GM18507 (cell line): ENCODE results near the gene TSPAN8.

Experiments used
- DNase-seq: peaks from one replicate; pipeline ENCODE4 v3.0.0; 2011; ENCODE audit warnings: low read depth; ENCODE audit not compliant: insufficient read length; ENCODE audit errors: extremely low spot score
- FAIRE-seq: peaks from 2 replicates; lab custom pipeline; 2011; peaks lifted over from hg19 to GRCh38; lab: Jason Lieb, UNC

Gene TSPAN8

DNA sequence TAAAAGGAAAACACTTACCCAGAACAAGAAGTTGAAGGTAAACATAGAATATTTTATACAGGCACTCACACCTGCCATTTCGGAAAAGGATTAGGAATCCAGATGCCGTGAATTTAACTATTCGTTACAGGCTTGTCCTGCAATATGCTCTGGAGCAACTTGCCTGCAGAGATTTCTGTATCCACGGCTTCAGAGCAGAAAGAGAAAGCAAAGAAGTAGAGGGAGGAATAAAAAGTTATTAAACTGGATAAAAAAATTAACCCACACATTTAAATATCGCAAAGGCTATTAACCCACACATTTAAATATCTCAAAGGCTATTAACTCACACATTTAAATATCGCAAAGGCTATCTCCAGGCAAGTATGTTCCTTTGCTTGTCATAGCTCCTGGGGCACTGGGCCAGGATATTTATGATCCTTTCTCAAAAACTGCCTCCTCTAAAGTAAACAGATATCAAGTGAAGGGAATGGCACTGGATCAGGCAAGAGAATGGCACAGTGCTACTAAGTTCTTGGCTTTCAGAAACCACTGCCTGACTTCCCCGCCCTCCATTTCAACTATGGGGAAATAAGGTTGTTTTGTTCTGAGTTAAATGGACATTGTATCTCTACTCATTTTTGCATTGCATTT, at the start of gene TSPAN8:
TSPAN8 (minus strand) TSS at position 399 of the 633 bp plus-strand sequence; CDS start at position 78, 321 bp downstream.
- no peak for FAIRE-seq
- no peak for DNase-seq

DNA sequence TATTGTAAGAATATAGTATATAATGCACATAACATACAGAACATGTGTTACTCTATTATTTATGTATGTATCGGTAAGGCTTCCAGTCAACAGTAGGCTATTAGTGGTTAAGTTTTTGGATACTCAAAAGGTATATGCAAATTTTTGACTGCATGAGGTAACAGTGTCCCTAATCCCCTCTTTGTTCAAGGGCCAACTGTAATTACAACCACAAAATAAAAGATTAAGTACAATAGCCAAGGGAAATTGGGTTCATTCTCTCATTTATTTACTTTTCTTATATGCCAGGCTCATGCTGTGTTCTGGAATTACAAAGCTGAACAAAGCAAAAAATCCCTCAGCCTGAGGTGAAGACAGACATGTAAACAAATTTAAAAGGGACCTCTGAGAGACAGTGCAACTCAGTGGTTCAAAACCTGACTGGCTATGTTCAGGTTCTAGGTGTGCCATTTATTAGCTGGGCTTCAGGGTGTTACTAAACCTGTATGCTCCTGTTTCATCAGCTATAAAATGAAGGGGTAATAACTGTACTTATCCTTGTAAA, 43.4 kb upstream of the TSPAN8 start:
- FAIRE-seq (no peak), DNase-seq (no peak)

DNA sequence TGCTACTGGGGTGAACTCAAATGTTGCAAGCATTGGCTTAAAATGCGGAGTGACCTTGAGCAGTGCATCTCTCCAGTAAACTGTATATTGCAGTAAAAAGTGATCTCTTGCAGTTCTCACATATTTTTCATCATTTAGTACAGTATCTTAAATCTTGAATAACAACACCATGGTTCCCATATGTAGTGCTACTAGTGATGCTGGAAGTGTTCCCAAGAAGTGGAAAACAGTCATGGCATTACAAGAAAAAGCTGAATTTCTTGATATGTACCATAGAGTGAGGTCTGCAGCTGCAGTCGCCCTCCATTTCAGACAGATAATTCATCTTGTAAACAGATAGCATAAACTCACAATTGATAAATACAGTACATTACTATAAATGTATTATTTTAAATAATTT, 42.9 kb upstream of the TSPAN8 start:
- no peak for DNase-seq
- no peak for FAIRE-seq

DNA sequence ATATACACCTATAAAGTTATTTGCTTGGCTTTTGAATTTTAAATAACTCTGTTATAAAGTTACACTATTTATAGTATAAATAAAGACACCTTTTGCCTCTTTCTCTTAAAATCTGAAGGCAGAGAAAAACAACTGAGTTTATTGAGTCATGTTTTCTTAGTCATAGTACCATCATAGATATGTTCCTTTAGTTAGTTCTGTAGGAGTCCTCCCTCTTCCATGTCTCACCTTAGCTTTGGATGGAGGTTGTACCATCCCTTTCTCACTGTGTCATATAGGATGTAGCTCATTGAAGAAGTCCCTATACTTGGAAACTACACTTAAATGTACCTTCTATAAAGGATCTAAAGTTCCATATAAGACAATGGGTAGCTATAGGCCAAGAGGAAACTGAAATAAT, 39.7 kb upstream of the TSPAN8 start:
- FAIRE-seq (no peak), DNase-seq (no peak)

DNA sequence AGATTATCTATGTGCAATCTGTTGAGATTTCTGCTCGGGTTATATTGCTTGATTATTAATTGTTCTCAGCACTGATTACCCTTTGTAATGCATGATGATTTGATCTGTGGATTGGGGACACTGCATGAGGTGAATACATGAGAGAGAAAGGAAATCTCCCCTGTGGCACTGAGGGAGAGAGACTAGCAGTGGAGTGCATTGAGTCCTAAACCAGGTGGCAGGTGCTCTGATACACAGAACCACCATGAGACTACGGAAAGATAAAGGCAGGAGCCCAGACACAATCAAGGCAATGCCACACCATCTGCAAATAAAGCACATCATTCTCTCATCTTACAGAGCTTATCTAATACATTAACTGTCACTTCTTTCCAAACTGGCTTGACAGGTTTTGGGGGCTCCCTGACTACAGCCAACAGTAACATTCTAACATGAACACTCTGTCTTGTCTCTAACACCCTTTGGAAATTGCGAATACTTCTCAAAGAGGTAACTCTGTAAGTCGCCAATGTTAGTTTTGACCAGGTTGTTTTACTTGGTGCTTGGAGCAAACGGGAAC, 37.6 kb upstream of the TSPAN8 start:
- FAIRE-seq (no peak), DNase-seq (no peak)

DNA sequence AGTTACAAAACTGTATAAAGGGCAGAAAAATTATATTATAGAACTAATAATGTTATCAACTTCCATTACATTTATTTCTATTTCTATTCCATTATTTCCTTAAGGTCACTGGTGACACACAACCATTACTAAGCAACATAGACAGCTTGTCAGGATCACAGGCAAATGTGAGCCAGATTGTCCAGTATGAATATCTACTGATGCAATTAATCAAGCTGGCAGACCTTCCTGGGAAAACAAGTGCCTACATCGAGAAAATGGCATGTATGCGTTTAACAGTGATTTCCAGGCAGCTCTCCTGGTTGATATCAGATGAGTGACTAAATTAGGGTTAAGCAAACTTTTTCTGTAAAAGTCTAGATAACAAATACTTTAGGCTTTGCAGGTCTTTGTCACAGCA, 36.9 kb upstream of the TSPAN8 start:
- no peak for FAIRE-seq
- no peak for DNase-seq

DNA sequence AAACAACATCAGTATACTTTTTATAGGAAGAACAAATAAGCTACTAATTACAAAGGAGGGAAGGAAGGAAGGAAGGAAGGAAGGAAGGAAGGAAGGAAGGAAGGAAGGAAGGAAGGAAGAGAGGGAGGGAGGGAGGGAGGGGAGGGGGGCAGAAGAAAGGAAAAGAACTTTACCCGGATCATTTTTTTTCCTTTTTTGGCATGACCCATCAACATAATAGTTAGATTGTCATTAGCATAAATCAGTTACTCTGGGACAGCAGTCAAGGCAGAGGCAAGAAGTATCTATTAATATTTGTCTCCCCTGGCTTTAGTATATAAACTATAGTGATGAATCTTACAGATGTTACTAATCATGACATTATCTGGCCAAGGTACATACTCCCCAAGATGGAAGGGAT, 35.2 kb upstream of the TSPAN8 start:
- FAIRE-seq (no peak), DNase-seq (no peak)

DNA sequence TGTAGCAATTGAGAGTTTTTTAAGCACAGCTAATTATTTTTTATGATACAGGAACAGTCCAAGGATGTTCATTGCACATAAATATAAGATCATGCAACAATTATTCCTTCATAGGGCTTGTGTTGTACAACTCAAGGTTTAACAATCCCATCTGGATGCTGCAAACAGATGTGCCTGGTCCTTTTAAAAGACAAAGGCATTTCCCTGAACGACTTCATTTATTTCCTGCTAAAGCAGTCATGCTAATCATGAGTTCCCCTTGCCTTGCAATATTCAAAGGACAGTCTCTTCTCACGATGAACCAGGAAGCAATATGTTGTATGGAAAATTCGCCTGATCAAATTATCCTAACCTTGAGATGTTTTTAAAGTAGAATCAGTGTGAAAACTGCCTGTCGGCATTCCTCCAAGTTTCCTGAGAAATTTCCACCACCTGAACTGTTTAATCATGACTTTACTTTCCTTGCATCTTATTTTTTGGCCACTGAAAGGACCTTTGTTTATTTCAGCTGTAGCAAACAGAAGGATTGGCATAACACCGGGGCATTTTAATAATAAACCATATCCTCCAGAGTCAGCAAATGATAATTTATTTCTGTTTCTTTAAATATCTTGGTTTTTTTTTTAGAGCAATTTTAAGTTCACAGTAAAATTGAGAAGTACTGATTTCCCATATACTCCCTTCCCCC, 33.9 kb upstream of the TSPAN8 start:
- FAIRE-seq (no peak), DNase-seq (no peak)

DNA sequence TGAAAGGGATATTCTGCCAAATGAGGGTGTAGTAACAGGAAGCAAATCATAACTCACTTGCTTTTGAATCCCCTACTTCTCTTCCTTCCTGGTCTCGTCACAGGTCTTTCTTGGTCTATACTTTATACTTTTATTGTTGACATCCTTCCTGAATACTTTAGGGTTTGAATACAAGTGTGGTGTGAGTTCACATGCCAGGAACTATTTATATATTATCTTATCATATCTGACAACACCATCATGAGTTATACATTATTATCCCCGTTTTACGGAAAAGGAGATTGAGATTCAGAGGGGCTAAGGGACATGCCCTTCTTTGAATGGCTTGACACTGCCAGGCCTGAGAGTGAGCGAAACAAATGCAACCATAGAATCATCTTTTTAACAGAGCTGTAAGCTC, 33.0 kb upstream of the TSPAN8 start:
- FAIRE-seq (no peak), DNase-seq (no peak)

DNA sequence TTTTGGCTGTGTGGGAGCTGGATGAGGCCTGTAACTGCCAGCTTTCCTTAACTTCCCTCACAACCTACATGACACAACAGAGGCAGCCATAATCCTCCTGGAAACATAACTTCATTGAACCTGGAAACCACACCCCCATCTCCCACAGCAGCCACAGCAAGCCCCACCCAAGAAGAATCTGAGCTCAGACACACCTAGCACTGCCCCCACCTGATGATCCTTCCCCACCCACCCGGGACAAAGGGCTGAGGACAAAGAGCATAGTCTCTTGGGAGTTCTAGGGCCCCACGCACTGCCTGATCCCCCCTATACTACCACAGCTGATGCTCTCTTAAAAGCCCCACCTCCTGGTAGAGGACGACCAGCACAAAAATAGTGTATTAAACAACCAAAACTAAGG, 29.6 kb upstream of the TSPAN8 start:
- FAIRE-seq: no peak
- DNase-seq: no peak

DNA sequence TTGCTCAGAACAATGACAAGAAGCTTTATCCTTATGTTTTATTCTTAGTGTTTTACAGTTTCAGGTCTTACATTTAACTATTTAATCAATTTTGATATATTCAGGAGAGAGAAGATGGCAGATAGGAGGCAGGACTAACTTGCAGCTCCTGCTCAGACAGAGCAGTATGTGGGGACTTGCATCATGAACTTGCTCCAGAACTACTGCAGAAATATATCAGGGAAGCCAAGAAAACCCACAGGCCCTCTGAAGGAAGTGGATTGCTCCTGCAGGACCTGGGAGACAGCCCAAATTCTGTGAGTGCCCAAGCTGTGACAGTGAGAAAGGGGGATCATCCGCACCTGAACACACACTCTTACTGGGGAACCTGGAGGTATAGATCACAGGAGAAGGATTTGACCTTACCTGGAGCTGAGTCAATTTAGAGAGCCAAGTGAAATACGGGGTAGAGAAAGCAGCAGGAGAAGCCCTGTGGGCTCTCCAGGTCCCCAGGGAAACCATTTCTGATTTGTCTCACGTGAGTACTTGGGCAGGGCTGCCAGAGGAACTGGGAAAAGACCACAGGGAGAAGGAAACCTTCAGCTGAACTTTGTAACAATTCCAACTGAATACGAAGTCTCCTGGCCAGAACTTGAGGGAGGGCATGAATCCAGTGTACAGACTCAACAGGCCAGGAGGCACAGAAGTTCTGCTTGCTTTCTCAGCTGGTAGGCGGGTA, 28.9 kb upstream of the TSPAN8 start:
- no peak for FAIRE-seq
- no peak for DNase-seq

DNA sequence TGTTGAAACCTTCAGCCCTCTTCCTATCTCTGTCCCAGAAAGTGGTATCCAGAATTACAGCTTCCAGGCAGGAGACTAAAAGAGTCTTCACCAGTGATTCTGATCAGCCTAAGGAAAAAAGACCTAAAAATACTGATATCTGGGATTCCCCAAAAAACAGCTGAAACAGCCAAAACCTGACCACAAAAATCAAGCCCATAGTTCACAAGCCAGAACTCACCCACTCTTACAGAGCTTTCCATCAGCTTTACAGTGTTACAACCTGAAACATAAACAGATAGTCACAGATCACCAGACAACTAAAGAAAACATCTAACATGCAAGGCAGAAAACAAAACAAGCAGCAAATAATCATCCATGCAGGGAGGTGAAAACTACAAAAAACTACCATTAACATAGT, 26.0 kb upstream of the TSPAN8 start:
- no peak for FAIRE-seq
- no peak for DNase-seq

DNA sequence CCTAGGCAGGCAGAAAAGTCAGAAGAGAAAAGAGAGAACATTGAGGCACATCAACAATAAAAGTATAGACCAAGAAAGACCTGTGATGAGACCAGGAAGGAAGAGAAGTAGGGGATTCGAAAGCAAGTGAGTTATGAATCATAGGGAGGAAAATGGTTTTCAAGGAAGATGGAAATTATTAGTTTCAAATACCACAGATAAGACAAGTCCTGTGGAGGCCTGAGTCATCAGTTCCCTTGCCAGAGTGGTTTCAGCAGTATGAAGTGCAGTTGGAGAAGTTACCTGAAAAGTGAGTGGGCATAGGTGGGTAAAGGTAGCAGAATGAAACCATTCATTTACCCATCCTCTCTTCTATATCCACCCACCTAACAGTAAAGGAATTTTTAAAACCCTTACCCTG, 25.2 kb upstream of the TSPAN8 start:
- FAIRE-seq (no peak), DNase-seq (no peak)

DNA sequence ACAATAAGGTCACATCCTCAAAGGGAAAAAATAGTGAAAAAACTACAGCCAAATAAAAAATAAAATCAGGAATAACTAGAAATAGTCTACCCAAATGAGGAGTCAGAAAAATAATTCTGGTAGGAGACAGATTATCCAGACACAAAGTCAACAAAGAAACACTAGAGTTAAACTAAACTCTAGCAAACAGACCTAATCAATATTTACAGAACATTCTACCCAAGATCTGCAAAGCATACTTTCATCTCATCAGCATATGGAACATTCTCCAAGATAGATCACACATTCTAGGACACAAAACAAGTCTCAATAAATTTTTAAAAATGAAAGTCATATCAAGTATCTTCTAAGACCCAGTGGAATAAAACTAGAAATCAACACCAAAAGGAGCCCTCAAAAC, 20.4 kb upstream of the TSPAN8 start:
- no peak for FAIRE-seq
- no peak for DNase-seq

DNA sequence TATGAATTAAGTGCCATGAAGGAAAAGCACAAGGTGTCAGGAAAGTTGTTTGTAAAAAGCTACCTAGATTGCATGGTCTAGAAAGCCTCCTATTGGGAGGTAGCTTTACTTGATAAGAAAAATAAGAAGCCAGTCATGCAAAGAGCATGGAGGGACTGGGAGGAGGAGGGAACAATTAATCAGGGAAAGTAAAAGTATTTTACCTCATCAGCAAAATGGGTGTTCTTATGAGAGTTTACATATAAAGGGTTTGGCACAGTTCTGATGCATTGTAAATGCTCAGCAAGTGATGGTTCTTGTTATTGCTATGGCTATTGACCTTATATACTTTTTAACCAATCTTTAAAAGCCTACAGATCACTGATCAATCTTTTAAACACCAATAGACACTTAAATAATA, 17.0 kb upstream of the TSPAN8 start:
- DNase-seq: no peak
- FAIRE-seq: no peak

DNA sequence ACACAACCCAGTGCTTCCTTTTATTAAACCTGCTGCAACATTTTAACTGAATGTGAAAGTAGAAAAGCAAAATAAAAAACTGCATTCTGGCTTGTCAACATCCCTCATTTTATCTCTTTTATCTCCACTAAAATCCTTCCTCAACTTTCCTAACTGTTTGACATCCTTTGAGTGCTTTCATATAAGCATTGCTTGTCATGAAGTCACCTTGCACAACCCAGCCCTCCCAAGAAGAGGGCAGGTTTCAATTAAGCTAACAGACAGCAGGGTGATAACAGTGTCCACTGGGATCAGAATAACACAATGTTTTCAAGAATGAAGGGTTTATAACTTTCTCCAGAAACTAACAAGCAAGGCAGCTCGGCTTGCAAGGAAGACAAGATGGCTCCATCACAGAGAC, 16.3 kb upstream of the TSPAN8 start:
- DNase-seq: no peak
- FAIRE-seq: no peak

DNA sequence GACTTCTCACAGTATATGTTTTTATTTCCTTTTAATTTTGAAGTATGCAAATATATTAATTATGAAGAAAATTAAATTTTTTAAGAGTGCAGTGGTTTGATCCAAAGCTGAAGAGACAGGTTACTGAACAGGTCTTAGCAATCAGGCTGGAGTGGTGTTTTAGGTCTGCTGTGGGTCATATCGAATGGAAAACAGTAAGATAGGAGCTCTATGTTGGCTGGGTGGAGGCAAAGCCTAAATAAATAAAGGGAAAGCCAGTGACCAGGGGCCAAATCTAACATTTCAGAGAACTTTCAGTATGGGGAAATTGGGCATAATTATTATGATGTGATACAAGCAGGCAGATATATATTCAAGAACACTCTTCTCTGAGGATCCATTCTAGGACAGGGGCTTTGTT, 12.7 kb upstream of the TSPAN8 start:
- no peak for FAIRE-seq

DNA sequence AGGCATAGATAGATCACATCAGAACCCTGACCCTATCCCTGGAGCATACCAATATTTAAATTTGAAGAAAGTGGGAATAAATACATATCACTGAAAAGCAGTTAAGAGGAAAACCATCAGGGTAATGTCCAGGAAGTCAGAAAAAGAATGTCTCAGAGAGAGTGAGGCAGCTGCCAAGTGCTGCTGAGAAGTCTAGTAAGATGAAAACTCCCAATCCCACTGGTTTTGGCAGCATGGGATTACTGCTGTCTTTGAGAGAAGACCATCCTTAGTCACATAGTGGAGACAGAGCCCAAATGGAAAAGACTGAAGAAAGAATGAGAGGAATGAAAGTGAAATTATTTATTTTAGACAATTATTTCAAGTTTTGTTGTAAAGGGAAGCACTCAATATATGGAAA, 11.5 kb upstream of the TSPAN8 start:
- DNase-seq: no peak
- no peak for FAIRE-seq

More for the DNA sequence above, 12.7 kb upstream of the TSPAN8 start:
- DNase-seq: no peak

DNA sequence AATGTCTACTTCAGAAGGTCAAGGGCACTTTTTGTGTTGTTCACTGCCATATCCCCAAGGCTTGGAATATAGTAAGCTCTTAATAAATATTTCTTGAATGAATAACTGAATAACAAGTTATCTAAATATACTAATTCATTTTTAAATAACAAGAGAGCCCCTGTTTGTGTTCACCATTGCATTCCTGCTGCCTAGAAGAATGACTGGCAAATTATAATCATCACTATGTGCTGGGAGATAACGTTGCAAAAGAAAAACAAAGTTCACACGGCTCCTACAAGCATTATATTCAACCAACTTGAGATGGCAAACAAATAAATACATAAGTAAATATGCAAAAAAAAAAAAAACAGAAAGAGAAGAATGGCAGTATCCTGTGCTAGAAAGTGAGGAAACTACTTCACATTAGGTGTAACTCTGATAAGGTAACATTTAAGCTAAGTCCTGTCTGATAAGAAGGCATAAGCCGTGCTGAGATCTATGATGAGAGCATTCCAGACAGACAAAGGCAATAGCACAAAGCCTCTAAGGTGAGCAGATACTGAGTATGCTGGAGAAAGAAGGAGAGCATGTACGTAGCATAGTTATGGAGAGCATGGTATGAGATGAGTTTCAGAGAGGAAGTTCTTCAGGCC, 9.2 kb upstream of the TSPAN8 start:
- FAIRE-seq: no peak
- no peak for DNase-seq

DNA sequence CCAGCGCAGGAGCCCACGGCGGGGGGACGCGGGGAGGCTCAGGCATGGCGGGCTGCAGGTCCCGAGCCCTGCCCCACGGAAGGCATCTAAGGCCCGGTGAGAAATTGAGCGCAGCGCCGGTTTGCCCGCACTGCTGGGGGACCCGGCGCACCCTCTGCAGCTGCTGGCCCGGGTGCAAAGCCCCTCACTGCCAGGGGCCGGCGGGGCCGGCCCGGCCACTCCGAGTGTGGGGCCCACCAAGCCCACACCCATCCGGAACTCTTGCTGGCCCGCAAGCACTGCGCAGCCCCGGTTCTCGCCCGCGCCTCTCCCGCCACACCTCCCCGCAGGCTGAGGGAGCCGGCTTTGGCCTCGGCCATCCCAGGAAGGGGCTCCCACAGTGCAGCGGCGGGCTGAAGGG, 8.5 kb upstream of the TSPAN8 start:
- no peak for FAIRE-seq

More for the DNA sequence above, 8.5 kb upstream of the TSPAN8 start:
- no peak for DNase-seq
